SJCRH30 (cell line): ENCODE measurements around the gene KDSR. TPM values are rescaled to one million over a fixed set of nuclear protein-coding genes. Genes with fewer than 3 reads are reported as not detected.

ENCODE experiments used
- total RNA-seq: library from RNA; depleted of rRNA; stranded (reverse); fragments of >200 nt; shearing (Covaris generic); gene quantifications from 2 replicates; pipeline ENCODE4 v1.2.3, GENCODE V29; 2014; rRNA removed

The KDSR gene
- total RNA-seq, 1 experiment from 2014 or later = 15.3 TPM

Other genes with a start within 250 kb of the KDSR start
- 6.0 and 6.8 TPM in 2 replicates for gene BCL2, start 47.4 kb downstream of the KDSR start, total RNA-seq
- gene VPS4B, start 55.3 kb upstream of the KDSR start, total RNA-seq = 21.2 and 21.9 TPM in 2 replicates
- gene SERPINB5, start 109.8 kb upstream of the KDSR start, total RNA-seq = not detected in 2 replicates
- not detected in 2 replicates for gene SERPINB12, start 175.2 kb upstream of the KDSR start, total RNA-seq
- gene SERPINB13, start 220.1 kb upstream of the KDSR start, total RNA-seq = not detected in 2 replicates